ENCODE results near the gene CCDC63.

Gene CCDC63

GRCh38 chr12:110869803-110870202 is 23.0 kb downstream of the CCDC63 start:
- DNase-seq (ENCODE audit: low read depth), result no peak
- H3K4me3 ChIP-seq (ENCODE audit: low read depth, low read length), result no peak overlapping the region

GRCh38 chr12:110872100-110872499 is 25.3 kb downstream of the CCDC63 start:
- no peak for DNase-seq (ENCODE audit: low read depth)
- no peak overlapping the region for H3K4me3 ChIP-seq (ENCODE audit: low read depth, low read length)

DNA sequence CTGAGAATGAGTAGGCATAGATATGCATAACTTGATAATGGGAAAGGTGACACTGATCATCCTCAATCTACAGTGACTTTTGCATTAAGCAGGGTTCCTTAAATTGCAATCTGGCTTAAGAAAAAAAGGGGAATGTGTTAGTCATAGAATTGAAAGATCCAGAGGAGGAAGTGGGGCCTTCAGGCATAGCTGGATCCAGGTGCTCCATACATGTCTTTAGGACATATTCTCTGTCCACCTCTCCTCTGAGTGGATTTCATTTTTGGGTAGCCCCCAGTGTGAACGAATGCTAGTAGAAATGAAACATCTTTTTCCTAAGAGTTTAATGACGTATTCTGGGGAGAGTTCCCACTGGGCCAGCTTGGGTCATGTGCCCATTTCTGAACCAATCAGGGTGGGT is 27.6 kb downstream of the CCDC63 start:
- no peak overlapping the region for H3K4me3 ChIP-seq (ENCODE audit: low read depth, low read length)
- DNase-seq (ENCODE audit: low read depth), result no peak

DNA sequence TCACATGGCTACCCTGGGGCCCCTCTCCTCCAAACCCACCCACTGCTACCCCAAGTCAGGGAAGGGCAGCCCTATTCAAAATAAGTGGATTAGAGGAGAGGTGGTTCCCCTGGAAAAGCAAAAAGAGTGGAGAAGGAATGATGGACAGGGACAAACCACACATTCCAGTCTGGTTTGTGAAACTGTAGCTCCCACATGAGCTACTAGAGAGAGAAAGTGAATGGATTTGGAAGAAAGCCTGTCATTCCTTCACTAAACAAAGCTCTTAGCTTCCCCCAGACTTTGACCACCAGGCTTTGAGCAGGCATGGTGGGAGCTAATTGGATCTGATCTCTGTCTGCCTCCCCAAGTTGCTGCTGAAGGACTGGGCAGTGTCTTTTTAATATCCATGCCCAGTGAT is 28.0 kb downstream of the CCDC63 start:
- no peak for DNase-seq (ENCODE audit: low read depth)
- H3K4me3 ChIP-seq (ENCODE audit: low read depth, low read length), result no peak overlapping the region

DNA sequence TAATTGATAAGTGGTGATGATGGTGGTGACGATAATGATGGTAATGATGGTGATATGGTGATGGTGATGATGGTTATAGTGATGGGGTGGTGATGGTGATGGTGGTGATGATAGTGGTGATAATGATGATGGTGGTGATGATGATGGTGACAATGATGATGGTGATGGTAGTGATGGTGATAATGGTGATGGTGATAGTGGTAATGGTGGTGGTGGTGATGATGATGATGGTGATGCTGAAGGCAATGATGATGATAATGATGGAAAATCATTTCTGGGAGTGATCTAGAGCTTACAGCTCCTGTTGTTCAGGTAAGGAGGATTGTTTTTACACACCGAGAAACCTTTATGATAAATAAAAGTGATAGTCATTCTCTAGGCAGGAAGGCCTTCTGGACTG is 33.9 kb downstream of the CCDC63 start:
- DNase-seq (ENCODE audit: low read depth), result no peak
- no peak overlapping the region for H3K4me3 ChIP-seq (ENCODE audit: low read depth, low read length)

DNA sequence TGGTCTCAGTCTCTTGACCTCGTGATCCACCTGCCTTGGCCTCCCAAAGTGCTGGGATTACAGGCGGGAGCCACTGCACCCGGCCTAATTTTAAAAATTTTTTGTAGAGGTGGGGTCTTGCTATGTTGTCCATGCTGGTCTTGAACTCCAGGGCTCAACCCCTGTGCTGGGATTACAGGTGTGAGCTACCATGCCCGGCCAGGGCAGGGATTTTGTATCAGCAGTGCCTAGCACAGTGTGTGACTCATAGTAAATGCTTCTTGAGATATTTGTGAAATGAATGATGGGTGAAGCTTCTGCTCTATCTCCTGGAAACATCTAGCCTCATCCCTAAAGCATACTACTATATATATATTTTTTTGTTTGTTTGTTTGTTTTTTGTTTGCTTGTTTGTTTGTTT is 36.5 kb downstream of the CCDC63 start:
- no peak for DNase-seq (ENCODE audit: low read depth)
- no peak overlapping the region for H3K4me3 ChIP-seq (ENCODE audit: low read depth, low read length)

GRCh38 chr12:110885152-110885840 is 38.5 kb downstream of the CCDC63 start:
- H3K4me3 ChIP-seq (ENCODE audit: low read depth, low read length), result no peak overlapping the region

GRCh38 chr12:110888256-110888991 is 41.6 kb downstream of the CCDC63 start:
- H3K4me3 ChIP-seq (ENCODE audit: low read depth, low read length), result no peak overlapping the region
- no peak for DNase-seq (ENCODE audit: low read depth)

More at GRCh38 chr12:110885152-110885840, 38.5 kb downstream of the CCDC63 start:
- DNase-seq (ENCODE audit: low read depth), result no peak

DNA sequence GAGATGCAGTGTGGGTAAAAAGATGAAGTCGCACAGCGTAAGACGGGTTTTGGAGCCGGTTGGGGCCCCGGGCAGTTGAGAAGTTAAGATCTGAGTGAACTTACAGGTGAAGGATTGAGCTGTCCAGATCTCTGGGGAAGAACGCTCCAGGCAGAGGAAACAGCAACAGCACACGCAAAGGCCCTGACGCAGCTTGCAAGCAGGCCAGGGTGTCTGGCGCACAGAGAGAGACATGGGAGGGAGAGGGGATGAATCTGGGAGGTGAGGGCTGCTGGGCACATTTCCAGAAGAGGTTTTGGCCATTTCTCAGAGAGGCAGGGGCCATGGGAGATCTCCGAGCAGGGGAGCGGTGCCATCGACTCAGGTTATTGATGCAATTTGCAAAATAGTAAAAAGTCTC is 42.6 kb downstream of the CCDC63 start:
- no peak for DNase-seq (ENCODE audit: low read depth)
- H3K4me3 ChIP-seq (ENCODE audit: low read depth, low read length), result no peak overlapping the region

DNA sequence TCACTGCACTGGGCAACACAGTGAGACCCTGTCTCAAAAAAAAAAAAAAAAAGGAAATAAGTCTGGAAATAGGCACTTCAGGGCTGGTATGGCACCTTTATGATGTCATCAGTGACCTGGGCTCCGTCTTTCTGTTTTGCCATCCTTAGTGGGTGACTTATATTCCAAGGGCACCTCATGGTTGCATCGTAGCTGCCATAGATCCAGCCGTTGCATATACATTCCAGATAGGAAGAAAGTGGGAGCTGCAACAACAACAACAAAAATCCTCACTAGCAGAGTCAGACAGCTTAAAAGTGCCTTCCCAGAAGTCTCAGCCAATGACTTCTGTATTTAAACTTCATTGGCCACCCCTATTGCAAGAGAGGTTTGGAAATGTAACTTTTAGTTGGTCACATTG is 47.2 kb downstream of the CCDC63 start:
- no peak overlapping the region for H3K4me3 ChIP-seq (ENCODE audit: low read depth, low read length)
- no peak for DNase-seq (ENCODE audit: low read depth)

DNA sequence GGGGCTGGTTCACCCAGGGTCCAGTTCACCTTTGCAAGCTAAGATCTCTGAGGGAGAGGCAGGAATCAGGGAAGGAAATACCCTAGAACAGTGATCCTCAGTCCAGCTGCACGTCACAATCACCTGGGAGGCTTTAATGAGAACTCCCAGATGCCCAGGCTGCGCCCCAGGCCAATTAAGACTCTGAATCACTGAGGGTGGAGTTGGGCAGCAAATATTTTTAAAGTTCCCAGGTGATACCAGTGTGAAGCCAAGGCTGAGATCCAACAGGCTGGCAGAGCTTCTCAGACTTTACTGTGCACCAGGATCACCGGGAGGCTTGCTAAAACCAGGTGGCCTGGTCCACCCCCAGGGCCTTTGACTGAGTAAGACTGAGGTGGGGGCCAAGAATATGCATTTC is 49.8 kb downstream of the CCDC63 start:
- no peak overlapping the region for H3K4me3 ChIP-seq (ENCODE audit: low read depth, low read length)
- no peak for DNase-seq (ENCODE audit: low read depth)

DNA sequence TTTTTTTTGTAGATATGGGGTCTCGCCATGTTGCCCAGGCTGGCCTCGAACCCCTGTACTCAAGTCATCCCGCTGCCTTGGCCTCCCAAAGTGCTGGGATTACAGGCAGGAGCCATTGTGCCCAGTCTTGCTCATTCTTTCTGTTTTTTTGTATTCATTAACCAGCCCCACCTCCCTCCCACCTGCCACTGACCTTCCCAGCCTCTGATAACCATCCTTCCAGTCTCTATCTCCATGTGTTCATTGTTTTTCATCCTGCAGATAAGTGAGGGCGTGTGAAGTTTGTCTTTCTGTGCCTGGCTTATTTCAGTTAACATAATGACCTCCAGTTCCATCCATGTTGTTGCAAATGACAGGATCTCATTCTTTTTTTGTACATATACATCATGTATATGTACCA is 54.6 kb downstream of the CCDC63 start:
- no peak overlapping the region for H3K4me3 ChIP-seq (ENCODE audit: low read depth, low read length)
- no peak for DNase-seq (ENCODE audit: low read depth)

DNA sequence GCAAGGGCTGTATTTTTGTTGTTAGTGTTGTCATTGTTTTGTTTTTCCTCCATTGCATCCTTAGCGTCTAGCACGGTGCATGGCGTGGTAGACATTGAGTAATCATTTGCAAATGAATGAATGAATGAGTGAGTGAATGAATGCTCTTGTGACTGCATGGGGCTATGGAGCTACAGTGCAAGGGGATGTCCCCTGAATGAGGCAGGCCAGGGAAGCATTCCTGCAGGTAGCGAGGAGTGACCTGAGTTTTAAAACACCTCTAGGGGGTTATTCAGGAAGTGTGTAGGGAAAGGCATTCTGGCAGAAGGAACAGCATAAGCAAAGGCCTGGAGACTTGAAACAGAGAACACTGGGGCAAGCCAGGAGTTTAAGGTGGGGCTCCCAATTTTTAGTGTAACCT is 56.7 kb downstream of the CCDC63 start:
- no peak overlapping the region for H3K4me3 ChIP-seq (ENCODE audit: low read depth, low read length)
- no peak for DNase-seq (ENCODE audit: low read depth)

GRCh38 chr12:110906083-110906482 is 59.3 kb downstream of the CCDC63 start:
- DNase-seq (ENCODE audit: low read depth), result no peak
- no peak overlapping the region for H3K4me3 ChIP-seq (ENCODE audit: low read depth, low read length)

DNA sequence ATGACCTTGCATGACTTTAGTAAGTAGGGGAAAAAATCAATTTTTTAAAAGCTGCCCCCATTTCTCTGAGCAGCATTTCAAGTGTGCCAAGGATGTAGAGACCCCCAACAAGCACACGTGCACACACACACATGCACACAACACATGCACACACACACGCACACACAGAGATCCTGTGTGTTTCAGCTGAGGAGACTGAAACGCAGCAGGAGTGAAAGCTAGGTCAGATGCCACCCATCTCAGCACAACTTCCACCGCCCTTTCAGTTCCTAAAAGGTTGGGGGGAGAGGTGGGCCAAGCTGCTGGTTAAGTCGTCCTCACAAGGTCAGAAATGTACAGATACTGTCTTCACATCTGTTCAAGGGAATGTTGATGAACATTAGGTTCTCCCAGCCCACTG is 59.7 kb downstream of the CCDC63 start:
- DNase-seq (ENCODE audit: low read depth), result no peak
- H3K4me3 ChIP-seq (ENCODE audit: low read depth, low read length), result no peak overlapping the region

DNA sequence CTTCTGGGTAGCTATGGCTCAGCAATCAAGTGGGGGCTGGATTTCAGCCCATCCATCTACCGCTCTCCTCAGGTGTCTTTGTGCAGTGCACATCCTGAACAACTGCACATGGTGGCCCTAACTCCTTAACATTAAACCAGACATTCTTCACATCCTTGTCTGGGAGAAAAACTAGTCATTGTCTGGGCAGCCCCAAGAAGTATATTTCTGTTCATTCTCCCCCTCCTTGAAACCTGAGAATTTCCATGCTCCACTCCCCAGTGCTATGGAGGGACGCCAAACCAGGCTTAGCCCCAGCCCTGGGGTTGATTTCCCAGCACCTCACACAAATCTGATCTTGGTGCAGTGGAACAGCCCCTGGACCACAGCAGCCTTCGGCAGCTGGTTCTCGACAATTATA is 60.2 kb downstream of the CCDC63 start:
- DNase-seq (ENCODE audit: low read depth), result no peak
- H3K4me3 ChIP-seq (ENCODE audit: low read depth, low read length), result no peak overlapping the region

GRCh38 chr12:110907583-110907982 is 60.8 kb downstream of the CCDC63 start:
- no peak overlapping the region for H3K4me3 ChIP-seq (ENCODE audit: low read depth, low read length)
- no peak for DNase-seq (ENCODE audit: low read depth)

- no peak overlapping the region for H3K4me3 ChIP-seq (ENCODE audit: low read depth, low read length)
- DNase-seq (ENCODE audit: low read depth), result no peak
Observed at GRCh38 chr12:110908377-110909152, 61.8 kb downstream of the CCDC63 start.

GRCh38 chr12:110912263-110912662 is 65.5 kb downstream of the CCDC63 start:
- no peak overlapping the region for H3K4me3 ChIP-seq (ENCODE audit: low read depth, low read length)
- no peak for DNase-seq (ENCODE audit: low read depth)
